ENCODE measurements around the gene DCHS1.
"Not testable (repeated sequence)": the region's sequence is repeated elsewhere in the genome, so short reads cannot be mapped to it uniquely, and the experiment has no call there.

Gene DCHS1

GRCh38 chr11:6692128-6692527 lies 36.5 kb upstream of the DCHS1 start:
- no peak for TF ChIP-seq CTCF (IDR thresholded peaks at IDR 0.05; ENCODE audit: low read depth, low read length, poor library complexity, severe bottlenecking)
- no peak for TF ChIP-seq EZH2phosphoT487 (IDR thresholded peaks at IDR 0.05; ENCODE audit: borderline replicate concordance, low read length)
- H3K4me2 ChIP-seq (ENCODE audit: low read length), result no peak overlapping the region
- peaks cover 16% of the 10 kb centered on the region for H3K27me3 ChIP-seq (ENCODE audit: control insufficient read depth, low read length)
- peaks cover 5% of the 10 kb centered on the region for H3K4me1 ChIP-seq (ENCODE audit: control insufficient read depth, low read length)
- H4K20me1 ChIP-seq (ENCODE audit: control insufficient read depth, insufficient read depth, low read depth, low read length), result no peaks in the 10 kb centered on the region
- no peaks in the 10 kb centered on the region for H3F3A ChIP-seq (ENCODE audit: control insufficient read depth, insufficient read depth)
- no peaks in the 10 kb centered on the region for H3K79me2 ChIP-seq (ENCODE audit: control insufficient read depth, low read length)
- H3K4me3 ChIP-seq (ENCODE audit: low read length), result no peak overlapping the region
- H3K9me2 ChIP-seq (replicated peaks; ENCODE audit: control insufficient read depth, low read length), result no peaks in the 10 kb centered on the region
- H3K36me3 ChIP-seq (ENCODE audit: control insufficient read depth, low read length), result no peaks in the 10 kb centered on the region
- no peaks in the 10 kb centered on the region; the same call in 1 of the 2 replicates for H3K9me3 ChIP-seq (ENCODE audit: control insufficient read depth, insufficient read depth, low read length)
- no peak overlapping the region for H3K27ac ChIP-seq (ENCODE audit: low read depth, low read length)

DNA sequence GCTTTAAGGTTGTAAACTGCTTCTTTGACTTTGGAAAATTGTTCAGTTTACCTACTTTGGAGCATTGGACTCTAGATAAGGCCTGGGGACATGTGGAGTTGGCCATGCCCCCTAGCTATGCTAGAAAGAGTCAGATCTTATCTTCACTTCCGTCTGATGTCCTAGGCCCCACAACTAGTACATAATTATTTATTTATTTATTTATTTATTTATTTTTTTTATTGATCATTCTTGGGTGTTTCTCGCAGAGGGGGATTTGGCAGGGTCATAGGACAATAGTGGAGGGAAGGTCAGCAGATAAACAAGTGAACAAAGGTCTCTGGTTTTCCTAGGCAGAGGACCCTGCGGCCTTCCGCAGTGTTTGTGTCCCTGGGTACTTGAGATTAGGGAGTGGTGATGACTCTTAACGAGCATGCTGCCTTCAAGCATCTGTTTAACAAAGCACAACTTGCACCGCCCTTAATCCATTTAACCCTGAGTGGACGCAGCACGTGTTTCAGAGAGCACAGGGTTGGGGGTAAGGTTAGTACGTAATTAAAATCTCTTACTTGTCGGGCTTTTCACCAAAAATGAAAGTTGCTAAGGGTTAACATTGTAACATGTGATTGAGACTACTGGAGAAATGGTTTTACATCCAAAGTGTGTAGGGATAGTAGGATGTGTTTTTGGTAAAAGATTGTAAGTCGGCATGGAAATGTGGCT lies 35.0 kb upstream of the DCHS1 start:
- not testable (repeated sequence) for H3K4me2 ChIP-seq (ENCODE audit: low read length); H4K20me1 ChIP-seq (ENCODE audit: control insufficient read depth, insufficient read depth, low read depth, low read length); H3K36me3 ChIP-seq (ENCODE audit: control insufficient read depth, low read length); H3K9me2 ChIP-seq (replicated peaks; ENCODE audit: control insufficient read depth, low read length); H3K4me3 ChIP-seq (ENCODE audit: low read length); H3F3A ChIP-seq (ENCODE audit: control insufficient read depth, insufficient read depth); H3K9me3 ChIP-seq (ENCODE audit: control insufficient read depth, insufficient read depth, low read length); H3K79me2 ChIP-seq (ENCODE audit: control insufficient read depth, low read length); H3K27ac ChIP-seq (ENCODE audit: low read depth, low read length); H3K4me1 ChIP-seq (ENCODE audit: control insufficient read depth, low read length)
- peaks cover 10% of the 10 kb centered on the region for H3K27me3 ChIP-seq (ENCODE audit: control insufficient read depth, low read length)

DNA sequence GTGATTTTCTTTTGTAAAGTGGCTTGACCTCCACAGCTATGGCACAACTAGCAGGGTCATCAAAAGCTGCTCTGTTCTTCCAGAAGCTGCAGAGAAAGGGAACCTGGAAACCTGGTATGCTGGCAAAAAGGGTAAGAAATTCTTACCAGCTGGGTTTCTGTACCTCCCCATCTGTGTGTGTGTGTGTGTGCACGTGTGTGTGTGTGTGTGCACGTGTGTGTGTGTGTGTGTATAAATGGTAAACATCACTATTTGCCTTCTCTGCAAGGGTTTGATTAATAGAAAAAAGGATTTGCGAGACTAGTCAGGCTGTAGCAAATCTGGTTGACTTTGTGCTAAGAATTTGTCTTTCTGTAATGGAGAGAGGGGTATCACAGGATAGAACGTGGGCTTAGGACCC lies 32.3 kb upstream of the DCHS1 start:
- Histone ChIP-seq H3K4me2 (ENCODE audit: low read length) (no peak overlapping the region), H3K9me2 (replicated peaks; ENCODE audit: control insufficient read depth, low read length) (no peaks in the 10 kb centered on the region), H3K27me3 (ENCODE audit: control insufficient read depth, low read length) (no peaks in the 10 kb centered on the region; the same call in 1 of the 2 replicates), H3K36me3 (ENCODE audit: control insufficient read depth, low read length) (peaks cover 2% of the 10 kb centered on the region), H3F3A (ENCODE audit: control insufficient read depth, insufficient read depth) (no peaks in the 10 kb centered on the region), H3K27ac (ENCODE audit: low read depth, low read length) (no peak overlapping the region), H4K20me1 (ENCODE audit: control insufficient read depth, insufficient read depth, low read depth, low read length) (no peaks in the 10 kb centered on the region), H3K79me2 (ENCODE audit: control insufficient read depth, low read length) (peaks cover 3% of the 10 kb centered on the region), H3K4me3 (ENCODE audit: low read length) (no peak overlapping the region), H3K4me1 (ENCODE audit: control insufficient read depth, low read length) (peaks cover 4% of the 10 kb centered on the region), H3K9me3 (ENCODE audit: control insufficient read depth, insufficient read depth, low read length) (no peaks in the 10 kb centered on the region; the same call in 1 of the 2 replicates)
- TF ChIP-seq CTCF (IDR thresholded peaks at IDR 0.05; ENCODE audit: low read depth, low read length, poor library complexity, severe bottlenecking) (no peak), EZH2phosphoT487 (IDR thresholded peaks at IDR 0.05; ENCODE audit: borderline replicate concordance, low read length) (no peak)

- Histone ChIP-seq H3K4me2 (ENCODE audit: low read length) (no peak overlapping the region), H3F3A (ENCODE audit: control insufficient read depth, insufficient read depth) (peaks cover 3% of the 10 kb centered on the region), H4K20me1 (ENCODE audit: control insufficient read depth, insufficient read depth, low read depth, low read length) (peaks cover 12% of the 10 kb centered on the region; the same call in 1 of the 2 replicates), H3K9me2 (replicated peaks; ENCODE audit: control insufficient read depth, low read length) (no peaks in the 10 kb centered on the region), H3K4me3 (ENCODE audit: low read length) (no peak overlapping the region), H3K9me3 (ENCODE audit: control insufficient read depth, insufficient read depth, low read length) (no peaks in the 10 kb centered on the region; the same call in 1 of the 2 replicates), H3K27ac (ENCODE audit: low read depth, low read length) (no peak overlapping the region), H3K27me3 (ENCODE audit: control insufficient read depth, low read length) (no peaks in the 10 kb centered on the region; the same call in 1 of the 2 replicates), H3K79me2 (ENCODE audit: control insufficient read depth, low read length) (peaks cover 22% of the 10 kb centered on the region), H3K4me1 (ENCODE audit: control insufficient read depth, low read length) (peaks cover 16% of the 10 kb centered on the region), H3K36me3 (ENCODE audit: control insufficient read depth, low read length) (peaks cover 21% of the 10 kb centered on the region)
- TF ChIP-seq EZH2phosphoT487 (IDR thresholded peaks at IDR 0.05; ENCODE audit: borderline replicate concordance, low read length), result no peak
- no peak for TF ChIP-seq CTCF (IDR thresholded peaks at IDR 0.05; ENCODE audit: low read depth, low read length, poor library complexity, severe bottlenecking)
Measured at GRCh38 chr11:6686006-6686405, 30.4 kb upstream of the DCHS1 start.

- H3K36me3 ChIP-seq (ENCODE audit: control insufficient read depth, low read length), result peaks cover 39% of the 10 kb centered on the region
- not testable (repeated sequence) for H3K9me2 ChIP-seq (replicated peaks; ENCODE audit: control insufficient read depth, low read length); H3K27me3 ChIP-seq (ENCODE audit: control insufficient read depth, low read length); H3K9me3 ChIP-seq (ENCODE audit: control insufficient read depth, insufficient read depth, low read length)
- H3K4me2 ChIP-seq (ENCODE audit: low read length), result peak overlapping the region; percentile 94
- peaks cover 19% of the 10 kb centered on the region for H3K4me1 ChIP-seq (ENCODE audit: control insufficient read depth, low read length)
- H4K20me1 ChIP-seq (ENCODE audit: control insufficient read depth, insufficient read depth, low read depth, low read length), result peaks cover 15% of the 10 kb centered on the region; the same call in 1 of the 2 replicates
- peaks cover 19% of the 10 kb centered on the region for H3F3A ChIP-seq (ENCODE audit: control insufficient read depth, insufficient read depth)
- peak overlapping the region; percentile 65; the same call in 1 of the 2 replicates for H3K27ac ChIP-seq (ENCODE audit: low read depth, low read length)
- H3K4me3 ChIP-seq (ENCODE audit: low read length), result peak overlapping the region; percentile 100
- peaks cover 31% of the 10 kb centered on the region for H3K79me2 ChIP-seq (ENCODE audit: control insufficient read depth, low read length)
Measured at GRCh38 chr11:6684068-6684467, 28.5 kb upstream of the DCHS1 start.

Measured in DOHH2 (cell line).